Smooth muscle cell of the umbilical artery (primary cell): ENCODE data around the gene INSYN2A. TPM values are rescaled to one million over a fixed set of nuclear protein-coding genes. Genes with fewer than 3 reads are reported as not detected.

Experiments
- total RNA-seq: library from RNA; depleted of rRNA; stranded (reverse); fragments of >200 nt; gene quantifications from 2 replicates; pipeline ENCODE4 v1.2.3, GENCODE V29; 2014

Gene INSYN2A, protein sequence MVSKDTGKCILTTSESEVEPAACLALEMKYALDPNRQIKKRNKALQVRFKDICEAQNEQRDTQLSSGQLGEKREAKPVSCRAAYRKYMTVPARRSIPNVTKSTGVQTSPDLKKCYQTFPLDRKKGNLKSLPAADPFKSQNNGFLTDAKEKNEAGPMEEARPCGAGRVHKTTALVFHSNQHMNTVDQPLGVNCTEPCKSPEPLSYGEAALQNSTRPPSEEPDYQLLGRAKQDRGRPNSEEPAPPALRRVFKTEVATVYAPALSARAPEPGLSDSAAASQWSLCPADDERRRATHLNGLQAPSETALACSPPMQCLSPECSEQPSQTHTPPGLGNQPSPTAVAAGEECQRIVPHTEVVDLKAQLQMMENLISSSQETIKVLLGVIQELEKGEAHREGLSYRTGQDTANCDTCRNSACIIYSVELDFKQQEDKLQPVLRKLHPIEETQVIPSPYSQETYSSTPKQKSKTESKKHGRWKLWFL
- 0.30 and 0.78 TPM in 2 replicates for total RNA-seq

DNA sequence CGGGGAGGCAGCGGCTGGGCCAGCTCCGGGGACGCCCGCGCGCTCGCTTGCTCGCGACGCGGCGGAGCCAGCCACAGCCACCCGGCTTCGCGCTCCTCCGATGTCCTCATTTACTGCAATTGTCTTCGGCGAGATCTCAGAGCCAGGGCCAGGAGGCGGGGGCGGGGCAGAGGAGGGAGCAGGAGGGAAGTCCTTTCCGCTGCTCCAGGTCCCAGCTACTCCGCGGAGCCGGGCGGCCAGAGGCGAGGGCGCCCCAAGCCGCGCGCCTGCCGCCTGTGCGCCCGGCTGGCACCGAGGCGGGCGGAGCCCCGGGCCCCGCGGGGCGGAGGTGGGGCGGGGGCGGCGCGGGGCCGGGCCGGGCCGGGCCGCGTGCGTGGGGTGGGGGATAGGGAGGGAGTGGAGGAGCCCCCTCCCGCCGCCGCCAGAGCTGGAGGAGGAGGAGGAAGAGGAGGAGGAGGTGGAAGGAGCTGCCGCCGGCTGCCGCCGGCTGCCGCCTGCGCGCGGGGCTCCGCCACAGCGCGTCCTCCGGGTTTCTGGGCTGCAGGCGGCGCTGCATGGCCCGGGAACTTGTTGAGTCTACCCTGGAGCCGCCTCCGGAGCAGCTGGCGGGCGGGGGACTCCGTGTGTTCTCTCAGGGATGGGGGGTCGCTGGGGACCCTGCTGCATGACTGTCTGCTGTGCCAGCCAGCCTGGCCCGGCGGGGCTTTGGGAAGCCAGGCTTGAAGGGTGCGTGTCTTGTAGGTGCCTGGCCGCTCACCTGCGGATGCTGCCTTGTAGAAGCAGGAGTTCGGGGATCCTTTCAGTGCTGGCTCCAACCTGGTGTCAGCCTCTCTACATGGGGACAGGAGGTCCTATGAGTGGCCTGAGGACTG, at the start of gene INSYN2A:
INSYN2A (minus strand) TSS at position 310 of the 872 bp plus-strand sequence. CDS start 20,196 bp downstream, outside the sequence.

